Measurements from ENCODE around the gene PRSS50.
"Not testable (repeated sequence)": the region's sequence is repeated elsewhere in the genome, so short reads cannot be mapped to it uniquely, and the experiment has no call there.

Gene PRSS50

GRCh38 chr3:46710229-46710628, 7.4 kb downstream of the PRSS50 start:
- Histone ChIP-seq H3K27ac (no peak overlapping the region), H3K4me3 (no peak overlapping the region)

- no peak overlapping the region for H3K4me3 ChIP-seq
Measured at GRCh38 chr3:46709721-46710120, 7.9 kb downstream of the PRSS50 start.

GRCh38 chr3:46709157-46709654, 8.5 kb downstream of the PRSS50 start:
- Histone ChIP-seq H3K4me3 (no peak overlapping the region), H3K27ac (no peak overlapping the region)

More at GRCh38 chr3:46709721-46710120, 7.9 kb downstream of the PRSS50 start:
- no peak overlapping the region for H3K27ac ChIP-seq

- Histone ChIP-seq H3K27ac (no peak overlapping the region), H3K4me3 (no peak overlapping the region)
Measured at GRCh38 chr3:46708401-46709156, 9.1 kb downstream of the PRSS50 start.

- H3K4me3 ChIP-seq: no peak overlapping the region
- H3K27ac ChIP-seq: no peak overlapping the region
Measured at GRCh38 chr3:46707601-46708011, 10.1 kb downstream of the PRSS50 start.

GRCh38 chr3:46706771-46707582, 10.7 kb downstream of the PRSS50 start:
- H3K27ac ChIP-seq: no peak overlapping the region
- no peak overlapping the region for H3K4me3 ChIP-seq

GRCh38 chr3:46705751-46706552, 11.7 kb downstream of the PRSS50 start:
- Histone ChIP-seq H3K4me3 (no peak overlapping the region), H3K27ac (peak overlapping the region in 1 of 21 experiments; percentile 5)

- no peak overlapping the region for H3K4me3 ChIP-seq
Measured at GRCh38 chr3:46705022-46705530, 12.6 kb downstream of the PRSS50 start.

GRCh38 chr3:46704346-46704745, 13.3 kb downstream of the PRSS50 start:
- not testable (repeated sequence) for H3K27ac ChIP-seq, H3K4me3 ChIP-seq

More at GRCh38 chr3:46705022-46705530, 12.6 kb downstream of the PRSS50 start:
- H3K27ac ChIP-seq: no peak overlapping the region

- Histone ChIP-seq H3K4me3 (no peak overlapping the region), H3K27ac (no peak overlapping the region)
Measured at GRCh38 chr3:46703013-46703520, 14.6 kb downstream of the PRSS50 start.

GRCh38 chr3:46702246-46703012, 15.2 kb downstream of the PRSS50 start:
- Histone ChIP-seq H3K4me3 (no peak overlapping the region), H3K27ac (no peak overlapping the region)

GRCh38 chr3:46701181-46701939, 16.3 kb downstream of the PRSS50 start, which contains the start of gene TMIE:
Gene TMIE, plus strand, starts transcription at chr3:46701392. Its CDS starts 96 bp downstream, at chr3:46701488.
- H3K4me3 ChIP-seq: peak within 1 kb of the TSS in 2 of 7 experiments; percentile 21 to 30
- H3K27ac ChIP-seq: no peak within 1 kb of the TSS

- H3K27ac ChIP-seq: no peak overlapping the region
- peak overlapping the region in 1 of 7 experiments; percentile 30 for H3K4me3 ChIP-seq
Measured at GRCh38 chr3:46700772-46701171, 16.9 kb downstream of the PRSS50 start.

GRCh38 chr3:46699676-46700523, 17.8 kb downstream of the PRSS50 start:
- H3K4me3 ChIP-seq: no peak overlapping the region
- H3K27ac ChIP-seq: no peak overlapping the region

GRCh38 chr3:46695962-46696894, 21.4 kb downstream of the PRSS50 start:
- Histone ChIP-seq H3K27ac (peak overlapping the region in 11 of 21 experiments; percentile 10 to 97 (median 51)), H3K4me3 (no peak overlapping the region)
